ENCODE data around the gene IFNA21.
"Not testable (repeated sequence)": the region's sequence is repeated elsewhere in the genome, so short reads cannot be mapped to it uniquely, and the experiment has no call there.

IFNA21 gene

DNA sequence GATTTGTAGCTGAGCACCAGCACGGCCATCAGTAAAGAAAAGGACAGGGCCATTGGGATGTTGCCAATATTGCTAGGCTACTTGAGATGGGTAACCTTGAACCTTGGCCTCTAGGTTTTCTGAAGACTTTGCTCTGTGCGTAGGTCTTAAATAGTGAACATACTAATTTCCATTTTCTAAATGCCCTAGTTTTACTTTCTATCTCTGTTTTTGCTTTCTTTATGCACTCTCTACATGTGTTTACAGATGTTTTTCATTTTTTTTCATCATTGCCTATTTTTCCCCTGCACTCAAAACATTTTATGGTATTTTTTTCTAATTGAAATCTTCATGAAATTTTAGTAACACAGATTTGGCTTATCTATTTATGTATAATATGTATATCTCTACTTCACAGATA, at the start of gene IFNA21:
Gene IFNA21, minus strand, starts transcription at position 101 of the 400 bp plus-strand sequence. Its CDS starts 48 bp downstream, at position 53.
- H3K36me3 ChIP-seq (ENCODE audit: control insufficient read depth, insufficient read depth, low read length); H3K4me1 ChIP-seq (ENCODE audit: control insufficient read depth, insufficient read depth, low read length); H3K27ac ChIP-seq (ENCODE audit: low read length); H3K27me3 ChIP-seq (ENCODE audit: control insufficient read depth, insufficient read depth, low read length); DNase-seq (ENCODE audit: low read depth, low spot score); H3K9me3 ChIP-seq (ENCODE audit: control insufficient read depth, insufficient read depth, low read length); H3K4me3 ChIP-seq (ENCODE audit: low read length): not testable (repeated sequence)
- WGBS (ENCODE audit: insufficient coverage, insufficient read length), result no CpG with 5 or more reads among the region's 2 CpGs

DNA sequence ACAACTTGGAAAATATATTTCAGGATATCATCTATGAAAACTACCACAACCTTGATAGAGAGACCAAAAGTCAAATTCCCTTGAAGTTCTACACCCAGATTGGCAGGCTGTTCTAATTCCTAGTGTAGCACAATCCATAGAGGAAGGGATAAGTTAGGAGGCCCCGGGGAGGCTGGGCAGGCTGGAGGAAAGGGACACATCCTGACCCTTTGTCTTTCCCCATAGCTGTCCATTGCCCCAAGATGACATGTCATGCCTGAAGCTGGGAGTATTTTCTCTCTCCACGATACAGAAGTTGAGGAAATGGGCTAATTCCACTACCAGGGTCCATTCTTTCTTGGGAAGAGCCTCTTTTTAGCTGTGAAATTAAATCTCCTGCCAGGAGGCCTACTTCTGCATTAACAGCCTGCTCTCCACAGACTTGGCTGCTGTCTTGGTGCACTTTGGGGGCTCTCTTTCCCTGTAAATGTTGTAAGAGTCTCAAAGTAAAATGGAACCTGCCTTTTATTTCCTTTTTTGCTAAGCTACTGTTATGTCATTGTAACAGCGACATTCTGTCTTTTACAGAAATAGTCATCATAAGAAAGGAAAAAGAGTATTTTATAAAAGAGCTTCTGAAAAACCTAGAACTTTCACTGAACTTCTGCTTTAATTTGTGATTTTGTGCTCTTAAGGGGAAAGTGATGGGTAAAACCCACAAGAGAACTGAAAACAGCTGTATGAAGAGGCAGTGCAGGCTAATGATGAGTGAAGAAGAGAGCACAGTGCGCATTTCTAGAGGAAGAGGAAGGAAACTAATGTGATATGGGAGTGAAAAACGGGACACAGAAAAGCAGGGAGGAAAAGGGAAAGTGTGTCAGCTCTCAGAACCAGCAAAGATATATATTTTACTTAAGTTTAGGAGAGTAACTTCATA, 47.2 kb upstream of the IFNA21 start:
- H3K27ac ChIP-seq (ENCODE audit: low read length); H3K27me3 ChIP-seq (ENCODE audit: control insufficient read depth, insufficient read depth, low read length); H3K9me3 ChIP-seq (ENCODE audit: control insufficient read depth, insufficient read depth, low read length); DNase-seq (ENCODE audit: low read depth, low spot score); H3K36me3 ChIP-seq (ENCODE audit: control insufficient read depth, insufficient read depth, low read length); H3K4me1 ChIP-seq (ENCODE audit: control insufficient read depth, insufficient read depth, low read length); H3K4me3 ChIP-seq (ENCODE audit: low read length): not testable (repeated sequence)
- no CpG with 5 or more reads among the region's 5 CpGs for WGBS (ENCODE audit: insufficient coverage, insufficient read length)

DNA sequence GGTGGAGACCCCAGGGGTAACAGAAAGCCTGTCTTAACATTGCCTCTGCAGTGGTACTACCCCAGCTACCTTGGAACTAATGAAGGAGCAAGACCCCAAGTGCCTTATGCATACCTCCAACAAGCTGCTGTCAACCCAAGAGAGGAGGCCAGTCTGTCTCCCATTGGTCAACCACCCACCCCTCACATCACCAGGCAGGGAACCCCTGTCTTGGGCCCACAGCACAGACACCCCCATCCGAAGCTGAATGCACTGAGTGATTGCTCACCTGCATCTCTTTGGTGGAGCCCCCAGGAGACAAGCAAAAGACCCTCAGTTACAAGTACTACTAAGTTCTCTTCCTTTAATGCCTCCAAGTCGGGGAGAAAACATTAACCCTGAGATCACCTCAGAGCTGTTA, 45.7 kb upstream of the IFNA21 start:
- not testable (repeated sequence) for H3K4me1 ChIP-seq (ENCODE audit: control insufficient read depth, insufficient read depth, low read length); H3K9me3 ChIP-seq (ENCODE audit: control insufficient read depth, insufficient read depth, low read length); H3K27ac ChIP-seq (ENCODE audit: low read length); H3K36me3 ChIP-seq (ENCODE audit: control insufficient read depth, insufficient read depth, low read length); H3K27me3 ChIP-seq (ENCODE audit: control insufficient read depth, insufficient read depth, low read length); DNase-seq (ENCODE audit: low read depth, low spot score); H3K4me3 ChIP-seq (ENCODE audit: low read length)
- no CpG with 5 or more reads among the region's 2 CpGs for WGBS (ENCODE audit: insufficient coverage, insufficient read length)

DNA sequence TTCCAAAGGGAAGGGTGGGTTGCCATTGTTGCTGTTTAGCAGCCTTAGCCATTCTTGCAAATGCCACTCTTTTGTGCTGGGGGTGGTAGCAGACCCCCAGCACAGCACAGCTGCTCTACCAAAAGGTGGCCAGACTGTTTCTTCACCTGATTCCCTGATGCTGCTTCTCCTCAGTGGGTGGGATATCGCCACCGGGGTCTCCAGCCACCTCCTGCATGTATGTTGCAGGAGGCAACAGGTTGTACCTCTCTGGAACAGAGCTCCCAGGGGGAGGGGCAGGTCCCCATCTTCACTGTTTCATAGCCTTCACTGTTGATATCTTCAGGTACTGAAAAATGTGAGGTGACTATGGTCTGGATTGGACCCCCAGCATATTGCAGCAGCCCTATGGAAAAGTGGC, 44.3 kb upstream of the IFNA21 start:
- not testable (repeated sequence) for H3K4me3 ChIP-seq (ENCODE audit: low read length); H3K27me3 ChIP-seq (ENCODE audit: control insufficient read depth, insufficient read depth, low read length); H3K9me3 ChIP-seq (ENCODE audit: control insufficient read depth, insufficient read depth, low read length); H3K27ac ChIP-seq (ENCODE audit: low read length); H3K36me3 ChIP-seq (ENCODE audit: control insufficient read depth, insufficient read depth, low read length); H3K4me1 ChIP-seq (ENCODE audit: control insufficient read depth, insufficient read depth, low read length); DNase-seq (ENCODE audit: low read depth, low spot score)
- no CpG with 5 or more reads among the region's 2 CpGs for whole genome bisulfite sequencing (ENCODE audit: insufficient coverage, insufficient read length)

DNA sequence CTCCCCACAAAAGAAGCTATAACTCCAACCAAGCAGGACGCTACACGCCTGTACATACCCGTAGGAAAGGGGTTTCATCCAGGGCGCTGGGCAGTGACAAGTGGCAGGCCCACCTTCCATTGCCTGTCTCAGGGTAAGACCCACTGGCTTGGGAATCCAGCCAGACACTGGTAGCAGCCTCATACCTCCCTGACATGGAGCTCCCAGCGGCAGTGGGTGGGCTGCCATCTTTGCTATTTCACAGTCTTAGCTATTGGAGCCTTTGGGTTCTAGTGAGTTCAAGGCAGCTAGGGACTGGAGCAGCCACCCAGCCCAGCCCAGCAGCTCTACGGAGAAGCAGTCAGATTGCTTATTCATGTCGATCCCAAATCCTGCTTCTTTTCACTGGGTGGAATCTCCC, 43.9 kb upstream of the IFNA21 start:
- Histone ChIP-seq H3K27ac (ENCODE audit: low read length) (no peak overlapping the region), H3K4me1 (ENCODE audit: control insufficient read depth, insufficient read depth, low read length) (no peaks in the 10 kb centered on the region), H3K9me3 (ENCODE audit: control insufficient read depth, insufficient read depth, low read length) (no peaks in the 10 kb centered on the region), H3K4me3 (ENCODE audit: low read length) (no peak overlapping the region), H3K27me3 (ENCODE audit: control insufficient read depth, insufficient read depth, low read length) (no peaks in the 10 kb centered on the region), H3K36me3 (ENCODE audit: control insufficient read depth, insufficient read depth, low read length) (no peaks in the 10 kb centered on the region)
- no peak for DNase-seq (ENCODE audit: low read depth, low spot score)
- whole genome bisulfite sequencing (ENCODE audit: insufficient coverage, insufficient read length), result no CpG with 5 or more reads among the region's 7 CpGs

DNA sequence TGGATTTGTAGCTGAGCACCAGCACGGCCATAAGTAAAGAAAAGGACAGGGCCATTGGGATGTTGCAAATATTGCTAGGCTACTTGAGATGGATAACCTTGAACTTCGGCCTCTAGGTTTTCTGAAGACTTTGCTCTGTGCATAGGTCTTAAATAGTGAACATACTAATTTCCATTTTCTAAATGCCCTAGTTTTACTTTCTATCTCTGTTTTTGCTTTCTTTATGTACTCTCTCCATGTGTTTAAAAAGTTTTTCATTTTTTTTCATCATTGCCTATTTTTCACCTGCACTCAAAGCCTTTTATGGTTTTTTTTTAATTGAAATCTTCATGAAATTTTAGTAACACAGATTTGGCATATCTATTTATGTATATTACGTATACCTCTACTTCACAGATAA, 40.6 kb upstream of the IFNA21 start, which contains the start of gene IFNA10:
Gene IFNA10, minus strand, starts transcription at position 101 of the 400 bp plus-strand sequence. Its CDS starts 46 bp downstream, at position 55.
- not testable (repeated sequence) for H3K4me1 ChIP-seq (ENCODE audit: control insufficient read depth, insufficient read depth, low read length); H3K36me3 ChIP-seq (ENCODE audit: control insufficient read depth, insufficient read depth, low read length); H3K27ac ChIP-seq (ENCODE audit: low read length); H3K4me3 ChIP-seq (ENCODE audit: low read length); DNase-seq (ENCODE audit: low read depth, low spot score); H3K27me3 ChIP-seq (ENCODE audit: control insufficient read depth, insufficient read depth, low read length); H3K9me3 ChIP-seq (ENCODE audit: control insufficient read depth, insufficient read depth, low read length)
- no CpG with 5 or more reads among the region's 3 CpGs for WGBS (ENCODE audit: insufficient coverage, insufficient read length)

DNA sequence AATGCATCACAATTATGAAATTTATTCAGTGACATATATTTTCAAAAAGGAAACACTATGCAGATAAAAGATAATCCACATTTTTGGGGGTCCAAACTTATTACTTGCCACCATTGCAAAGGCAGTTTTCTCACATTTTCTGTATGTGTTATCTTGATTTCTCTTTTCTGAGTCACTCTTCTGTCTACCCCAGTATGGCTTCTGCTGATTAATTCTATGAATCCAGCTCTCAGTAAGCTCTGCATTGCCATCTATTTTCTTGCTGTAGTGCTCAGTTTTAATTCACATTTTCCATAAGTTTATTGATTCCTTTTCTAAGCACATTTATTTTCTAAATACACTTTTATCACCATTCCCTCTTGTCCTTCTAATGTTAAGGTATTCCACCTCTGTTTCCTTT, 38.7 kb upstream of the IFNA21 start:
- Histone ChIP-seq H3K27ac (ENCODE audit: low read length) (no peak overlapping the region), H3K9me3 (ENCODE audit: control insufficient read depth, insufficient read depth, low read length) (no peaks in the 10 kb centered on the region), H3K4me1 (ENCODE audit: control insufficient read depth, insufficient read depth, low read length) (no peaks in the 10 kb centered on the region), H3K27me3 (ENCODE audit: control insufficient read depth, insufficient read depth, low read length) (no peaks in the 10 kb centered on the region), H3K36me3 (ENCODE audit: control insufficient read depth, insufficient read depth, low read length) (no peaks in the 10 kb centered on the region), H3K4me3 (ENCODE audit: low read length) (no peak overlapping the region)
- no peak for DNase-seq (ENCODE audit: low read depth, low spot score)

DNA sequence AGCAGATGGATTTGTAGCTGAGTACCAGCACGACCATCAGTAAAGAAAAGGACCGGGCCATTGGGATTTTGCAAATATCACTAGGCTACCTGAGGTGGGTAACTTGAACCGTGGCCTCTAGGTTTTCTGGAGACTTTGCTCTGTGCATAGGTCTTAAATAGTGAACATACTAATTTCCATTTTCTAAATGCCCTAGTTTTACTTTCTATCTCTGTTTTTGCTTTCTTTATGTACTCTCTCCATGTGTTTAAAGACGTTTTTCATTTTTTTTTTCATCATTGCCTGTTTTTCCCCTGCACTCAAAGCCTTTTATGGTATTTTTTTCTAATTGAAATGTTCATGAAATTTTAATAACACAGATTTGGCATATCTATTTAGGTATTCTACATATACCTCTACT, 35.6 kb upstream of the IFNA21 start, which contains the start of gene IFNA7:
Gene IFNA7, minus strand, starts transcription at position 101 of the 400 bp plus-strand sequence. Its CDS starts 40 bp downstream, at position 61.
- WGBS (ENCODE audit: insufficient coverage, insufficient read length), result no CpG with 5 or more reads among the region's 4 CpGs
- H3K4me1 ChIP-seq (ENCODE audit: control insufficient read depth, insufficient read depth, low read length); H3K27me3 ChIP-seq (ENCODE audit: control insufficient read depth, insufficient read depth, low read length); H3K4me3 ChIP-seq (ENCODE audit: low read length); H3K9me3 ChIP-seq (ENCODE audit: control insufficient read depth, insufficient read depth, low read length); H3K36me3 ChIP-seq (ENCODE audit: control insufficient read depth, insufficient read depth, low read length); H3K27ac ChIP-seq (ENCODE audit: low read length); DNase-seq (ENCODE audit: low read depth, low spot score): not testable (repeated sequence)

DNA sequence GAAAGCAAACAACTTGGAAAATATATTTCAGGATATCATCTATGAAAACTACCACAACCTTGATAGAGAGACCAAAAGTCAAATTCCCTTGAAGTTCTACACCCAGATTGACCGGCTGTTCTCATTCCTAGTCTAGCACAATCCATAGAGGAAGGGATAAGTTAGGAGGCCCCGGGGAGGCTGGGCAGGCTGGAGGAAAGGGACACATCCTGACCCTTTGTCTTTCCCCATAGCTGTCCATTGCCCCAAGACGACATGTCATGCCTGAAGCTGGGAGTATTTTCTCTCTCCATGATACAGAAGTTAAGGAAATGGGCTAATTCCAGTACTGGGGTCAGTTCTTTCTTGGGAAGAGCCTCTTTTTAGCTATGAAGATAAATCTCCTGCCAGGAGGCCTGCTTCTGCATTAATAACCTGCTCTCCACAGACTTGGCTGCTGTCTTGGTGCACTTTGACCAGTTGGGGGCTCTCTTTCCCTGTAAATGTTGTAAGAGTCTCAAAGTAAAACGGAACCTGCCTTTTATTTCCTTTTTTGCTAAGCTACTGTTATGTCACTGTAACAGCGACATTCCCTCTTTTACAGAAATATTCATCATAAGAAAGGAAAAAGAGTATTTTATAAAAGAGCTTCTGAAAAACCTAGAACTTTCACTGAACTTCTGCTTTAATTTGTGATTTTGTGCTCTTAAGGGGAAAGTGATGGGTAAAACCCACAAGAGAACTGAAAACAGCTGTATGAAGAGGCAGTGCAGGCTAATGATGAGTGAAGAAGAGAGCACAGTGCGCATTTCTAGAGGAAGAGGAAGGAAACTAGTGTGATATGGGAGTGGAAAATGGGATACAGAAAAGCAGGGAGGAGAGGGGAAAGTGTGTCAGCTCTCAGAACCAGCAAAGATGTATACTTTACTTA, 28.7 kb upstream of the IFNA21 start:
- not testable (repeated sequence) for H3K27me3 ChIP-seq (ENCODE audit: control insufficient read depth, insufficient read depth, low read length); H3K9me3 ChIP-seq (ENCODE audit: control insufficient read depth, insufficient read depth, low read length); DNase-seq (ENCODE audit: low read depth, low spot score); H3K4me1 ChIP-seq (ENCODE audit: control insufficient read depth, insufficient read depth, low read length); H3K27ac ChIP-seq (ENCODE audit: low read length); H3K4me3 ChIP-seq (ENCODE audit: low read length); H3K36me3 ChIP-seq (ENCODE audit: control insufficient read depth, insufficient read depth, low read length)
- WGBS (ENCODE audit: insufficient coverage, insufficient read length), result no CpG with 5 or more reads among the region's 6 CpGs

DNA sequence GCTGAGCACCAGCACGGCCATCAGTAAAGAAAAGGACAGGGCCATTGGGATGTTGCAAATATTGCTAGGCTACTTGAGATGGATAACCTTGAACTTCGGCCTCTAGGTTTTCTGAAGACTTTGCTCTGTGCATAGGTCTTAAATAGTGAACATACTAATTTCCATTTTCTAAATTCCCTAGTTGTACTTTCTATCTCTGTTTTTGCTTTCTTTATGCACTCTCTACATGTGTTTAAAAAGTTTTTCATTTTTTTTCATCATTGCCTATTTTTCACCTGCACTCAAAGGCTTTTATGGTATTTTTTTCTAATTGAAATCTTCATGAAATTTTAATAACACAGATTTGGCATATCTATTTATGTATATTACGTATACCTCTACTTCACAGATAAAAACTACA, 21.0 kb upstream of the IFNA21 start, which contains the start of gene IFNA4:
Gene IFNA4, minus strand, starts transcription at position 101 of the 400 bp plus-strand sequence. Its CDS starts 56 bp downstream, at position 45.
- not testable (repeated sequence) for H3K36me3 ChIP-seq (ENCODE audit: control insufficient read depth, insufficient read depth, low read length); H3K27me3 ChIP-seq (ENCODE audit: control insufficient read depth, insufficient read depth, low read length); H3K4me3 ChIP-seq (ENCODE audit: low read length); DNase-seq (ENCODE audit: low read depth, low spot score); H3K9me3 ChIP-seq (ENCODE audit: control insufficient read depth, insufficient read depth, low read length); H3K4me1 ChIP-seq (ENCODE audit: control insufficient read depth, insufficient read depth, low read length); H3K27ac ChIP-seq (ENCODE audit: low read length)
- WGBS (ENCODE audit: insufficient coverage, insufficient read length), result no CpG with 5 or more reads among the region's 3 CpGs

All from iPS DF 6.9 (cell line).